Smooth muscle cell (in vitro differentiated cells): ENCODE results near the gene TYK2. TPM values are rescaled to one million over a fixed set of nuclear protein-coding genes. Genes with fewer than 3 reads are reported as not detected.

Experiments
- DNase-seq: peaks from one replicate; lab custom pipeline; 2025; ENCODE audit not compliant: unreplicated experiment; lab: John Stamatoyannopoulos, UW
- H2AFZ ChIP-seq: fragments of 200-600 bp; sonication (generic); 2 replicates; pipeline ENCODE4 v1.6.0; 2016; ENCODE audit warnings: antibody characterized with exemption, low read depth, mild to moderate bottlenecking
- H3F3A ChIP-seq: fragments of 200-600 bp; sonication (generic); 2 replicates; pipeline ENCODE4 v1.6.0; 2017; ENCODE audit warnings: antibody characterized with exemption, low read depth
- H3K27ac ChIP-seq: fragments of 200-600 bp; sonication (generic); 2 replicates; pipeline ENCODE4 v1.5.1; 2016; ENCODE audit warnings: low read depth, mild to moderate bottlenecking
- H3K27me3 ChIP-seq: fragments of 200-600 bp; sonication (generic); 2 replicates; pipeline ENCODE4 v1.6.1; 2016; ENCODE audit warnings: low read depth, mild to moderate bottlenecking
- H3K36me3 ChIP-seq: fragments of 200-600 bp; sonication (generic); 2 replicates; pipeline ENCODE4 v1.5.1; 2016; ENCODE audit warnings: low read depth
- H3K4me1 ChIP-seq: fragments of 200-600 bp; sonication (generic); 2 replicates; pipeline ENCODE4 v1.5.1; 2016; ENCODE audit warnings: low read depth
- H3K4me2 ChIP-seq: fragments of 200-600 bp; sonication (generic); 2 replicates; pipeline ENCODE4 v1.6.0; 2016; ENCODE audit warnings: mild to moderate bottlenecking
- H3K4me3 ChIP-seq: fragments of 200-600 bp; sonication (generic); 2 replicates; pipeline ENCODE4 v1.5.1; 2016; ENCODE audit warnings: mild to moderate bottlenecking
- H3K79me2 ChIP-seq: fragments of 200-600 bp; sonication (generic); 2 replicates; pipeline ENCODE4 v1.6.0; 2016; ENCODE audit warnings: low read depth, mild to moderate bottlenecking
- H3K9ac ChIP-seq: fragments of 200-600 bp; sonication (generic); 2 replicates; pipeline ENCODE4 v1.6.0; 2016; ENCODE audit warnings: low read depth
- H3K9me3 ChIP-seq: fragments of 200-600 bp; sonication (generic); replicated peaks from 2 replicates; pipeline ENCODE4 v1.5.1; 2016; ENCODE audit warnings: low read depth
- H4K20me1 ChIP-seq: fragments of 200-600 bp; sonication (generic); 2 replicates; pipeline ENCODE4 v1.6.0; 2016; ENCODE audit warnings: low read depth
- WGBS: methylation state at CpG from one replicate; pipeline ENCODE4 v1.1.7; 2016; ENCODE audit warnings: low lambda C conversion rate; 5-methylcytosine and 5-hydroxymethylcytosine counted together
- polyA plus RNA-seq: library from polyadenylated mRNA; unstranded; fragments of >200 nt; fragmentation: Nextera tagmentation; extraction: Ambion mirVana; gene quantifications from 2 replicates; pipeline ENCODE4 v1.2.1, GENCODE V29; 2016
- total RNA-seq: library from RNA; depleted of rRNA; stranded (reverse); fragments of >200 nt; gene quantifications from 2 replicates; pipeline ENCODE4 v1.2.3, GENCODE V29; 2014
- TF ChIP-seq, protein P1 (sequence below): fragments of 200-600 bp; sonication (generic); IDR thresholded peaks from 2 replicates; pipeline ENCODE4 v1.5.1; 2017; ENCODE audit warnings: borderline replicate concordance, mild to moderate bottlenecking, antibody characterized with exemption; ENCODE audit not compliant: insufficient read depth, poor library complexity, severe bottlenecking

Gene TYK2
- total and polyA plus RNA-seq, 2 experiments from 2014 or later: 53.1 to 98.4 TPM

DNA sequence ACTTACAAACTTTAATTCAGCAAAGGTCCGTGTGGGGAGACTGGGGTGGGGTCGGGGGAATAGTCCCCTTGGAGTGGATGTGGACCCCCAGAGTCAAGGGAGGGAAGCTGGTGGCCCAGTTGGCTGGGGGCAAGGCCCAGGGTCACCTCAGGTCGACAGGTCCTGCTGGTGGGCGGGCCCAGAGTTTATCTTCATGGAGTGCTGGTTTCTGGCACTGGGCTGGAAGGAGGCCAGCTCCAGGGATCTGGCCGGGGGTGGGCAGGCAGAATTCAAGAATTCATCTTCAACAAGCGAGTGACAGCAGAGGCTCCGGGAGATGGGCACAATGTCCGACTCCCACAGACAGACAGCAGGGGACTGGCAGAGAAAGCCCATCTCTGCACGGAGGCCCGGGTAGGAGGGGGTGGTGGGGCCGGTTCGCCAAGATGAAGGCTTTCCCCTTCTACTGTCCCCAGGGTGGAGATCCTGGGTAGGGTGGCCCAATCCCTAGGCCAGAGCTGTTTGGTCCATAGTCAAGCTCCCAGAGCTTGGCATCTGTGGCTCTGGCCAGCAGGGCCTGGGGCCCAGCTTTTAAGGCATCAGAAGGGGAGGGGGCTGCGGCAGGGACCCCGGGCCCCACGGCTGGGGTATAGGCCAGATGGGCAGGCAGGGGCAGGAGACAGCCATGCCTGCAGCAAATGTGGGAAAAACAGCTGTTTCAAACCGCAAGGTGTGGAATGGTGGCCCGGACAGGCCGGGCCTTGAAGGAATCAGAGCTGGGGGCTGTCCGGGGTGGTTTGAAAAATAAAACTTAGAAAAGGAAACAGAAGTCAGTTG lies 63.9 kb downstream of the TYK2 start:
- Histone ChIP-seq H3K27me3 (no peaks in the 10 kb centered on the region), H3K27ac (peak overlapping the region; percentile 14), H3K79me2 (no peaks in the 10 kb centered on the region), H2AFZ (no peak overlapping the region), H3K4me1 (peaks cover 10% of the 10 kb centered on the region), H4K20me1 (no peaks in the 10 kb centered on the region), H3K4me3 (peak overlapping the region; percentile 93), H3K9ac (no peak overlapping the region), H3K9me3 (no peaks in the 10 kb centered on the region), H3F3A (peaks cover 7% of the 10 kb centered on the region), H3K36me3 (no peaks in the 10 kb centered on the region), H3K4me2 (peak overlapping the region; percentile 97)
- TF ChIP-seq, protein P1, sequence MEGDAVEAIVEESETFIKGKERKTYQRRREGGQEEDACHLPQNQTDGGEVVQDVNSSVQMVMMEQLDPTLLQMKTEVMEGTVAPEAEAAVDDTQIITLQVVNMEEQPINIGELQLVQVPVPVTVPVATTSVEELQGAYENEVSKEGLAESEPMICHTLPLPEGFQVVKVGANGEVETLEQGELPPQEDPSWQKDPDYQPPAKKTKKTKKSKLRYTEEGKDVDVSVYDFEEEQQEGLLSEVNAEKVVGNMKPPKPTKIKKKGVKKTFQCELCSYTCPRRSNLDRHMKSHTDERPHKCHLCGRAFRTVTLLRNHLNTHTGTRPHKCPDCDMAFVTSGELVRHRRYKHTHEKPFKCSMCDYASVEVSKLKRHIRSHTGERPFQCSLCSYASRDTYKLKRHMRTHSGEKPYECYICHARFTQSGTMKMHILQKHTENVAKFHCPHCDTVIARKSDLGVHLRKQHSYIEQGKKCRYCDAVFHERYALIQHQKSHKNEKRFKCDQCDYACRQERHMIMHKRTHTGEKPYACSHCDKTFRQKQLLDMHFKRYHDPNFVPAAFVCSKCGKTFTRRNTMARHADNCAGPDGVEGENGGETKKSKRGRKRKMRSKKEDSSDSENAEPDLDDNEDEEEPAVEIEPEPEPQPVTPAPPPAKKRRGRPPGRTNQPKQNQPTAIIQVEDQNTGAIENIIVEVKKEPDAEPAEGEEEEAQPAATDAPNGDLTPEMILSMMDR: no peak
- 76% methylated on average over 19 of the region's 19 CpGs for WGBS
- no peak for DNase-seq

DNA sequence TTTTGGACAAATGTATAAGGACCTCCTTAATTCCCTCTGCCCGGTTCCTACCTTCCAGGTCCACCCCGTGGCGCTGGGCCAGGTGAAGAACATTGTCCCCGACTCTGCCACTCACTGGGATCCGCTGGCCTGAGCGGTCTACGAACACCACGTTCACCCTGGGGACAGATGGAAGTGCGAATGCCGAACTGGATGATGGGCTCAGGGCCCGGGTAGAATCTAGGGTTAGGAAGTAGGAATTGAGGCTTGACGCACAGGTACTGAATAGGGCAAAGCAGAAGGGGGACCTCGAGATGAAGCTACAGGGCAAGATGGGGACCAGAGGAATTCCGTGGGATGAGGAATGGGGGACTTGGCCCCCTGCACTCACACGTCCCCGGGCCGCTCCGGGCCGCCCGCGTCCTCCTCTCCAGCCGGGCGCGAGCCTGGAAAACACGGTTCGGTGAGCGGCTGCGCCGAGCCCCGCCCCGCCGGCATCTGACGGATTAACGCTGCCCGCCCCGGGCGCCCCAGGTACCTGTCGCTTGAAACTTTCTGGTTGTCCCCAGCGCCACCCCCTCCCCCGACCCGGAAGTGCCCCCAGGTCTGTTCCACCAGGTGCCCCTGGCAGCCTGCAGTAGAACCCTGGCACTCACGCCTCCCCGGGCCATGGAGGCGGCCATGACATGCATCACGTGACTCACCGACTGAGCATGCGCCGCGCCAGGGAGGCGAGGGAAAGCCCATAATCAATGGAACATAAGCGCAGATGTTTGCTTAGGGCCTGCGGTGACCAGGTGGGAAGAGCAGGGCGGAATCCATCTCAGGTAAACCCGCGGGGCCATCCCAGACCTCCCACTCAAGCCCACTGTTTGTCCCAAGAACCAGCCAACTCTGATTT lies 64.8 kb downstream of the TYK2 start, which contains the start of gene FDX2:
FDX2 (minus strand) TSS at position 681 of the 880 bp plus-strand sequence; CDS start at position 662, 19 bp downstream.
- 4% methylated on average over 37 of the region's 55 CpGs for WGBS
- peak; percentile 74 for DNase-seq
- Histone ChIP-seq H3K9ac (peak within 1 kb of the TSS; percentile 69), H3K79me2 (no peaks in the 10 kb centered on the region), H4K20me1 (no peaks in the 10 kb centered on the region), H3K36me3 (no peaks in the 10 kb centered on the region), H3K4me3 (peak within 1 kb of the TSS; percentile 93), H3K27ac (peak within 1 kb of the TSS; percentile 14), H3K9me3 (no peaks in the 10 kb centered on the region), H3K27me3 (no peaks in the 10 kb centered on the region), H3F3A (peaks cover 7% of the 10 kb centered on the region), H2AFZ (peak within 1 kb of the TSS; percentile 84), H3K4me2 (peak within 1 kb of the TSS; percentile 97), H3K4me1 (peaks cover 10% of the 10 kb centered on the region)
- TF ChIP-seq, protein P1: no peak

DNA sequence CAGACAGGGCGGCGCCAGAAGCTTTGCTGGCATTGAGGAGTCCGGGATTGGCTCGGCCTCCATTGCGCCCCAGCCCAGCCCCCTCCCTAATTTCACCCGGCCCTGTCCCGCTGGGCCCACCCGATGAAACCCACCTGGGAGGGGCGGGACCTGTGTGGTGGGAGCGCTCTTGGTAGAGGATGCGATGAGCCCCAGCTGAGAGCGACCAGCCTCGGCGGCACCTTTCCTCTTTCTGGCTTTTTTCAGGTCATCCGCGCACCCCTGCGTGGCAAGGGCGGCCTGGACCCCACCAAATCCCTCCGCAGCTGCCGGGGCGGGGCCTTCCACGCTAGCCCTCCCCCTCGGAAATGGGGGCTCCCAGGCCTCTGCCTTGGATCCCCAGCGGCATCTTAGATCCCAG lies 70.9 kb downstream of the TYK2 start, which contains the start of gene ZGLP1:
ZGLP1 (minus strand) TSS at position 393 of the 400 bp plus-strand sequence.
- Histone ChIP-seq H3K9ac (no peak within 1 kb of the TSS), H3K27ac (no peak within 1 kb of the TSS), H3K36me3 (no peaks in the 10 kb centered on the region), H2AFZ (no peak within 1 kb of the TSS), H4K20me1 (no peaks in the 10 kb centered on the region), H3K4me3 (no peak within 1 kb of the TSS), H3K4me1 (peaks cover under 1% of the 10 kb centered on the region), H3K4me2 (no peak within 1 kb of the TSS), H3K79me2 (no peaks in the 10 kb centered on the region), H3K9me3 (no peaks in the 10 kb centered on the region), H3F3A (no peaks in the 10 kb centered on the region), H3K27me3 (no peaks in the 10 kb centered on the region)
- TF ChIP-seq, protein P1: no peak
- no peak for DNase-seq
- 96% methylated on average over 22 of the region's 24 CpGs for WGBS
